HG03139 (cell line): ENCODE results near the gene SSBP3.
A peak's percentile ranks its signal among the peaks of the same experiment; 100 is the strongest.

ENCODE experiments used
- ATAC-seq: cut with Tn5 transposase; IDR thresholded peaks from one replicate; pipeline ENCODE4 v1.9.1; 2021; ENCODE audit not compliant: unreplicated experiment

Gene SSBP3

DNA sequence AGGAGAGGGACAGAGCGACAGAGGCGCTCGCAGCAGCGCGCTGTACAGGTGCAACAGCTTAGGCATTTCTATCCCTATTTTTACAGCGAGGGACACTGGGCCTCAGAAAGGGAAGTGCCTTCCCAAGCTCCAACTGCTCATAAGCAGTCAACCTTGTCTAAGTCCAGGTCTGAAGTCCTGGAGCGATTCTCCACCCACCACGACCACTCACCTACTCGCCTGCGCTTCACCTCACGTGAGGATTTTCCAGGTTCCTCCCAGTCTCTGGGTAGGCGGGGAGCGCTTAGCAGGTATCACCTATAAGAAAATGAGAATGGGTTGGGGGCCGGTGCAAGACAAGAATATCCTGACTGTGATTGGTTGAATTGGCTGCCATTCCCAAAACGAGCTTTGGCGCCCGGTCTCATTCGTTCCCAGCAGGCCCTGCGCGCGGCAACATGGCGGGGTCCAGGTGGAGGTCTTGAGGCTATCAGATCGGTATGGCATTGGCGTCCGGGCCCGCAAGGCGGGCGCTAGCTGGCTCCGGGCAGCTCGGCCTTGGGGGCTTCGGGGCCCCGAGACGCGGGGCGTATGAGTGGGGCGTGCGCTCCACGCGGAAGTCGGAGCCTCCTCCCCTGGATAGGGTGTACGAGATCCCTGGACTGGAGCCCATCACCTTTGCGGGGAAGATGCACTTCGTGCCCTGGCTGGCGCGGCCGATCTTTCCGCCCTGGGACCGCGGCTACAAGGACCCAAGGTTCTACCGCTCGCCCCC, 206.3 kb downstream of the SSBP3 start, which contains the start of the genes CYB5RL and MRPL37:
Gene CYB5RL, minus strand, starts transcription at position 266 of the 754 bp plus-strand sequence. CDS start 4,414 bp downstream, outside the sequence.
Gene MRPL37, plus strand, starts transcription at position 403 of the 754 bp plus-strand sequence. Its CDS starts 77 bp downstream, at position 480.
- ATAC-seq: peak; percentile 92

DNA sequence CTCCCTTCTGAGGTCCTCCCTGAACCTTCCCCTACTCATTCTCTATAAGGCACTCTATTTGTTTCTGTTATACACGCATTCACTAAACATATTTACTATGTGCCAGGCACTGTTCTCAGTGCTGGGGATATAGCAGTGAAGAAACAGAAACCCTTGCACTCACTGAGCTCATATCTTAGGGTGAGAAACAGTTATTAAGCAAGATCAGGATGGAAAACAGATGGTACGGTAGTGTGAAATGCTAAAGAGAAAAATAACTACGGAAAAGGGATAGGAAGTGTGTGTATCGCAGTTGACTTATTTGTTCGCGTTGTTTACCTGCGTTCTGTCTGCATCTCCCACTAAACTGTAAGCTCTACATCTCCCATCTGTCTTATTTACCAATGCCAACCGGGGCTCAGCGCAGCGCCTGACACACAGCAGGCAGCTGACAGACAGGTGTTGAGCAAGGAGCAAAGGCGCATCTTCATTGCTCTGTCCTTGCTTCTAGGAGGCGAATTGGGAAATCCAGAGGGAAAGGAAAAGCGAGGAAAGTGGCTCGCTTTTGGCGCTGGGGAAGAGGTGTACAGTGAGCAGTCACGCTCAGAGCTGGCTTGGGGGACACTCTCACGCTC, 206.9 kb downstream of the SSBP3 start:
- no peak for ATAC-seq

DNA sequence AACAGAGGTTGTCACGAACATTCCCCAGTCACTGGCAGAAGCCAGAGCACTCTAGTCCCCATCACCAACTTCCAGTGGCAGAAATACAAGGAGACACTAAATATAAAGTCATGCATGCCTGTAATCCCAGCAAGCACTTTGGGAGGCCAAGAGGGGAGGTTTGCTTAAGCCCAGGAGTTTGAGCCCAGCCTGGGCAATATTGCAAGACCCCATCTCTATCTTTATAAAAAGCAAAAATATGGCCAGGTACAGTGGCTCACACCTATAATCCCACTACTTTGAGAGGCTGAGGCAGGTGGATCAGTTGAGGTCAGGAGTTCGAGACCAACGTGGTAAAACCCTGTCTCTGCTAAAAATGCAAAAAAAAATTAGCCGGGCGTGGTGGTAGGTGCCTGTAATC, 212.7 kb downstream of the SSBP3 start:
- no peak for ATAC-seq

DNA sequence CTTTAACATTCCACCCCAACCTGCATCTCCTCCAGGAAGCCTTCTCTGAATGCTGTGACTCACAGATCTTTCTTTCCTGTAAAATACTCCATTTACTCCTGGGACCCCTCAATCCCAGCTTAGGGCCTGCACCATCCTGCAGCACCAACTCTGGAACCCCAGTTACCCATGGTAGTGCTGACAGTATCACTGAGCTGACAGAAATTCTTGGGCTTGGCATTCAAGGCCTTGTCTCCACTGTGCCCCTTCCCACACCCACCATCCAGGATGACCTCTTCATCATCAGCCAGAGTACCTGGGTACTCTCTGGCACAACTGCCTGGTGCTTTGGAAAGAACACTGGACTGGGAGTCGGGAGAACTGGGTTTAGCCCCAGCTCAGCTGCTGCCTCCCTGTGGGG, 214.7 kb downstream of the SSBP3 start:
- ATAC-seq: no peak

DNA sequence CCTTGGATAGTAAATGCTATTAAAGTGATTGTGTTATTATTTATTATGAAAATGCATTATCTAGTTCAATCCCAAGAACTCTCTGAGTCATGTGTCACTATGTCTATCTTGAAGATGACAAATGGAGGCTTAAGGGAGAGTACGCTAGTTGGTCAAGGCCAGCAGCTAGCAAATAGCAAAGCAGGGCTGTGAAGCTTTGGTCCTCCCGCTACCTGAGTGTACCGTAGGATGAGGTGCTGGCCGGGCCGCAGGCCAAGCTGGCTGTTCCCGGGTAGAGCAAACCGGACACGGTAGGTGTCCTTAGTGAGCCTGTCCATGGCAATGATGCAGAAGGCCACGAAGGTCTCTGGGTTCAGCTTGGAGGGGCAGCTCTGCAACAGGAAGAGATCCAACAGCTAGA, 215.7 kb downstream of the SSBP3 start:
- no peak for ATAC-seq

DNA sequence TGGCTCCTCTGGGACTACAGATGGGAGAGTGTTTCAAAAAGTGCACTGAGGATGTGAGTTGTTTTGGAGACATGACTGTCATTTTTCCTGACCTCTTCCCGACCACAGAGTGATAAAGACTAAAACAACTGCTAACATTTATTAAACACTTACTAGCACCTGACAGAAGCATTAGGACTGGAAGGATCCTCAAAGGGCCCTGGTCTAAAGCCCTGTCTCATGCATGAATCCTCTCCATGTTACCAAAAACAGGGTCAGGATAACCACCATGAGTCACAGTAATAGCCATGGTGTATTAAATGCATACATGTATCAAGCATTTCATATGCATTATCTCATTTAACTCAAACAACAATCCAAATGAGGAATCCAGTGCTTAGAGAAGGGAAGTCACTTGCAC, 217.9 kb downstream of the SSBP3 start:
- no peak for ATAC-seq

DNA sequence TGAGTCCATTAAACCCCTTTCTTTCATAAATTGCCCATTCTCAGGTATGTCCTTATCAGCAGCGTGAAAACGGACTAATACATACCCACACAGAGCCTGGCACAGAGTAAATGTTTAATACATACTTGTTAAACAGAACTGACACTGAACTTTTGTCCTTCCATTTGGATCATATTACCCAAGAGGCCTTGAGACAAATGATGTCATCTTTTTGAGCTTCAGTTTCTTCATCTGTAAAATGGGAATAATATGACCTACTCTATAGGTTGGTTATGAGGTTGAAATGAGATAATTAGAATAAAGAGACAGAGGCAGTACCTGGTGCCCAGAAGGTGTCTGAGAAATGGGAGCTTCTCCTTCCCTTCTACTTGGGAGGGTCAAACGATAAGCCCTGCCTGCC, 220.1 kb downstream of the SSBP3 start:
- no peak for ATAC-seq

DNA sequence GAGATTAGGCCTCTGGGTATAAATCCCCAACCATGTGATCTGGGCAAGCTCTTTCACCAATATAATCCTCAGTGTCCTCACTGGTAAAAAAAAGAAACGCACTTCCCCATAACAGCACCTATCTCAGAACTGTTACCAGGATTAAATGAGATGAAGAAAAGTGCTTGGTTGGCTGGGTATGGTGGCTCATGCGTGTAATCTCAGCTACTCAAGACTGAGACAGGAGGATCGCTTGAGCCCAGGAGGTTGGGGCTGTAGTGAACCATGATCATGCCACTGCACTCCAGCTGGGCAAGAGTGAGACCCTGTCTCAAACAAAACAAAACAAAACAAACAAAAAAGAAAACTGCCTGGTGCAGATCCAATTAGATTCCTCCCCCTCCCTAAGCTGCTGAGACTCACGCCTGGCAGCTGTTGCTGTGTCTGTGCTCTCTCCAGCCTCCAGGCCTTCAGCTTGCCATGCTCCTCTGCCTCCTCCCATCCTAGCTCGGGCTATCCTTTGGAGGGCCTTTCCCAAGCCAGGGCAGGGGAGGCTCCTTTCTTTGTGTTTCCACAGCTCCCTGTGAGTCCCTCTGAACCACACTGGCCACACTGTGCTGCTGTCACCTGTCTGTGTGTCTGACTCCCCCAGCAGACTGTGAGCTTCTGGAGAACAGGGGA, 225.4 kb downstream of the SSBP3 start:
- ATAC-seq: no peak

DNA sequence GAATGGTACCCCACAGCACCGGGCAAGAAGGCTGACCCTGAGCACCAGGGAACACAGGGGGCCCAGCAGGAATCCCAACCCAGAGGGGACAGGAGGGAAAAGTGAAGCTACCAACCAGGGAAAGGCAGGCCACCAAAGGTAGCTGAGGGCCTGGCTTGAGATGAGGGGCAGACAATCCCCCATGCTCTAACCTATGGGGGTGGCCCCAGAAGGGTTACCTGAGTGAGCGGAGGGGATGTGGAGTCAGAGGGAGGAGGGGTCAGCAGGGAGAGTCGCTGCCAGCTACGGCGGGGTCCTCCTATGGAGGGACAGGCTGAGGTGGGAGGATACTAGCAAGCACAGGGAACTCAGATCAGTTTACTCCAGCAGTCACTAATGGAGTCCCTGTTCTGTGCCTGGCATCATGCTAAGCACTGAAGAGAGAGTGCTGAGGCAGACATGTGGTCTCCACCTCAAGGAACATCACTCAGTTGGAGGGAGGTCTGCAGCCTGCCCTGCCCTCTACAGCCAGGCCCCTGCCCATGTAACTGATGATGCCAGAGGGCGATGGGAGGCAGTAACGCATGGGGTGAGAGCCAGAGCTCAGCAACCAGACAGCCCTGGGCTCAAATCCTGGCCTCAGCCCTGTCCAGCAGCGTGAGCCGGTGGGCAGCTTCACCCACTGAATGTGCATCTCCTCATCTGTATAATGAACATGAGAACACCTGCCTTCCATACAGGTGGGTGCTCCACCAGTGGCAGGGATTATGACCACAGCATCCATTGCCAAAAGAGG, 227.7 kb downstream of the SSBP3 start:
- ATAC-seq: no peak

DNA sequence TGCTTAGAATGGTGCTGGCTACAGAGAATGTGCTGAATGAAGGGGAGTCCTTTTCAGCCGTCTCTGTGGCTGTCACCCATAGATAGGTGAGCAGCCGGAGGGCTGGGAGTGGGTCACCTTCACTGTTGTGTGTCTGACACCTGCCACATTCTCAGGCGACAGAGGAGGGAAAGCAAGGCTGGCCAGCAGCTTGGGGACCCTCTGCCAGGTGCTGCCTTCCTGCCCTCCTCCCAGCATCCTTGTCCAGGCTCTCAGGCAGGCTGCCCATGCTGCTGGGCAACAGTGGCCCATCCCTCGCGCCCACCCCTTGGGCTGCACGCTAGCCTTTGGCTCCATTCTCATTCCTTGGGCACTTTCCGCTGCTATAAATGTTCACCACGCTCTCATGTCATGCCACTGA, 228.5 kb downstream of the SSBP3 start:
- ATAC-seq: no peak

DNA sequence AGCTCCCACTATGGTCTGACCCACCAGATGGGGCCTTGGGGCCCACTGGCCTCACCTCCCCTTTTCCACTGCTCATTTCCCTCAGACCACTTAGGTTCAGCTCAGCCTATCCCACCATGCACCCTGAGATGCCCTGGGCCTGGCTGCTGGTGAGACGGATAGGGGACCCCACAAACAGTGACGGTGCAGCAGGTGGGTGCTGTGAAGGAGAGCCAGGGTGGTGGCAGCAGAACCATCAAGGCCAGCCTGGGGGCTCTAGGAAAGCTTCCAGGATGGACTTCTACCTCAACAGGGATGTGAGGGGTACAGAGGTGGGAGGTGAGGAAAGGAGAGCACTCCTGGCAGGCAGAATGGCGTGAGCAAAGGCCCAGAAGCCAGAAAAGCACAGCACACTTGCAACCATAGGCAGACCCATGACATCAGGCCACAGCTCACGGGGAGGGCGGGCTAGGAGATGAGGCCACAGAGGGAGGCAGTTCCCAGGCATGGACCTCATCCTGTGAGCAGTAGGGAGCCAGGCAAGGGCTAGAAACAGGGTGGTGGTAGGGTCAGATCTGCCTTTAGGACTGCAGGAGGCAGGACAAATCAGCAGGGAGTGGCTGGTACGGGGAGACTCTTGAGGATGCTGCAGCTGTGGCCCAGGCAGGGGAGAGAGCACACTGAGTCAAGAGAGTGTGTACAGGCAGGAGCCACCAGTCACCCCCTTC, 229.4 kb downstream of the SSBP3 start:
- ATAC-seq: no peak
